Fibroblast of lung (primary cell): ENCODE data around the gene MRPS24. TPM values are rescaled to one million over a fixed set of nuclear protein-coding genes. Genes with fewer than 3 reads are reported as not detected.

ENCODE experiments used
- DNase-seq, 2 donors: peaks; one replicate each; pipeline versions ENCODE4 v3.0.0 to v3.0.0-alpha.2; 2010; ENCODE audit warnings: low read depth in 2 of 2
- H2AFZ ChIP-seq: 2 replicates; pipeline ENCODE4 v1.5.1; 2012; ENCODE audit warnings: low read length, control low read depth, inconsistent platforms
- H3K27ac ChIP-seq: 2 replicates; pipeline ENCODE4 v1.5.1; 2011; ENCODE audit warnings: low read length, control low read depth; ENCODE audit not compliant: insufficient read depth
- H3K27me3 ChIP-seq: 2 replicates; pipeline ENCODE4 v1.5.1; 2011; ENCODE audit warnings: mild to moderate bottlenecking, low read length; ENCODE audit not compliant: control insufficient read depth, insufficient read depth
- H3K36me3 ChIP-seq: 2 replicates; pipeline ENCODE4 v1.5.1; 2011; ENCODE audit warnings: low read length; ENCODE audit not compliant: control insufficient read depth, insufficient read depth
- H3K4me1 ChIP-seq: 2 replicates; pipeline ENCODE4 v1.5.1; 2011; ENCODE audit warnings: low read length; ENCODE audit not compliant: control insufficient read depth, insufficient read depth; ENCODE audit errors: extremely low read depth
- H3K4me2 ChIP-seq: 2 replicates; pipeline ENCODE4 v1.5.1; 2011; ENCODE audit warnings: low read length, control low read depth; ENCODE audit not compliant: insufficient read depth; ENCODE audit errors: extremely low read depth
- H3K4me3 ChIP-seq, 4 experiments: fragments of 200-600 bp in 1 of 4; sonication (generic) in 1 of 4; replicated peaks in 1 of 4; 2 replicates each; pipeline ENCODE4 v1.5.1; 2011 to 2016; ENCODE audit warnings: low read length in 4 of 4, low read depth in 3 of 4, mild to moderate bottlenecking in 3 of 4, control low read depth in 2 of 4, inconsistent platforms in 1 of 4, mixed read lengths in 1 of 4; ENCODE audit not compliant: insufficient read depth in 1 of 4; ENCODE audit errors: control extremely low read depth in 1 of 4
- H3K79me2 ChIP-seq: 2 replicates; pipeline ENCODE4 v1.5.1; 2012; ENCODE audit warnings: mild to moderate bottlenecking, low read length, inconsistent platforms; ENCODE audit not compliant: control insufficient read depth, insufficient read depth
- H3K9ac ChIP-seq: 2 replicates; pipeline ENCODE4 v1.5.1; 2011; ENCODE audit warnings: mild to moderate bottlenecking, low read length, control low read depth; ENCODE audit not compliant: insufficient read depth
- H3K9me3 ChIP-seq: 2 replicates; pipeline ENCODE4 v1.5.1; 2012; ENCODE audit warnings: low read depth, low read length; ENCODE audit not compliant: control insufficient read depth, insufficient read depth
- H4K20me1 ChIP-seq: 2 replicates; pipeline ENCODE4 v1.5.1; 2011; ENCODE audit warnings: low read length; ENCODE audit not compliant: control insufficient read depth, insufficient read depth; ENCODE audit errors: extremely low read depth
- CTCF ChIP-seq, 2 donors: IDR thresholded peaks in 1 of 2; conservative IDR thresholded peaks in 1 of 2; 1 replicate in 1 of 2; 2 replicates in 1 of 2; pipeline ENCODE4 v1.5.1; 2011 to 2012; ENCODE audit warnings: low read length in 2 of 2, control low read depth in 1 of 2, inconsistent platforms in 1 of 2, low read depth in 1 of 2, mild to moderate bottlenecking in 1 of 2
- EZH2 ChIP-seq: IDR thresholded peaks from 2 replicates; pipeline ENCODE4 v1.5.1; 2012; ENCODE audit warnings: low read length, control low read depth, mild to moderate bottlenecking; ENCODE audit errors: missing control alignments
- polyA plus RNA-seq, 2 donors: library from polyadenylated mRNA; depleted of rRNA in 1 of 2; stranded (reverse) in 1 of 2; unstranded in 1 of 2; fragments of >200 nt; gene quantifications; 2 replicates each; pipeline ENCODE4 v1.2.1, GENCODE V29; 2011 to 2012; ENCODE audit warnings: missing spikeins in 1 of 2
- total RNA-seq: library from RNA; depleted of rRNA; stranded (reverse); fragments of >200 nt; gene quantifications from 2 replicates; pipeline ENCODE4 v1.2.1, GENCODE V29; 2014

Gene MRPS24
- total and polyA plus RNA-seq, 2 donors (not counting 1 experiment from before 2014, with no cell fraction given), result 105 to 109 TPM

- DNase-seq, result peak; percentile 78 to 93
- Histone ChIP-seq H3K9ac (peak overlapping the region; percentile 10), H2AFZ (no peak overlapping the region), H3K27ac (peak overlapping the region; percentile 95), H3K9me3 (no peaks in the 10 kb centered on the region), H3K4me3 (peak overlapping the region in 1 of 4 experiments; percentile 6), H3K79me2 (peaks cover 17% of the 10 kb centered on the region), H3K36me3 (peaks cover 26% of the 10 kb centered on the region), H3K27me3 (no peaks in the 10 kb centered on the region), H4K20me1 (no peaks in the 10 kb centered on the region), H3K4me2 (peak overlapping the region; percentile 65), H3K4me1 (peaks cover 30% of the 10 kb centered on the region)
- no peak for TF ChIP-seq EZH2
- no peak for TF ChIP-seq CTCF (conservative IDR thresholded peaks at IDR 0.05 in 1 of 2, IDR thresholded peaks at IDR 0.05 in 1 of 2; ENCODE audit: low read depth in 1 of 2, low read length in 2 of 2)
Measured at GRCh38 chr7:43873300-43873699, 4.0 kb upstream of the MRPS24 start.

- Histone ChIP-seq H3K36me3 (peaks cover 18% of the 10 kb centered on the region), H2AFZ (no peak overlapping the region), H3K4me1 (peaks cover 30% of the 10 kb centered on the region), H4K20me1 (no peaks in the 10 kb centered on the region), H3K9ac (peak overlapping the region; percentile 10), H3K4me3 (peak overlapping the region in 1 of 4 experiments; percentile 27), H3K4me2 (peak overlapping the region; percentile 65), H3K27ac (peak overlapping the region; percentile 95), H3K79me2 (peaks cover 15% of the 10 kb centered on the region), H3K9me3 (no peaks in the 10 kb centered on the region), H3K27me3 (no peaks in the 10 kb centered on the region)
- DNase-seq, result peak; percentile 87 to 91
- TF ChIP-seq EZH2, result no peak
- no peak for TF ChIP-seq CTCF (conservative IDR thresholded peaks at IDR 0.05 in 1 of 2, IDR thresholded peaks at IDR 0.05 in 1 of 2; ENCODE audit: low read depth in 1 of 2, low read length in 2 of 2)
Measured at GRCh38 chr7:43872406-43873110, 3.2 kb upstream of the MRPS24 start.

- Histone ChIP-seq H3K79me2 (peaks cover 11% of the 10 kb centered on the region), H2AFZ (no peak overlapping the region), H3K4me3 (no peak overlapping the region), H3K36me3 (peaks cover 14% of the 10 kb centered on the region), H3K4me2 (no peak overlapping the region), H4K20me1 (no peaks in the 10 kb centered on the region), H3K9ac (no peak overlapping the region), H3K9me3 (no peaks in the 10 kb centered on the region), H3K27me3 (no peaks in the 10 kb centered on the region), H3K4me1 (peaks cover 30% of the 10 kb centered on the region), H3K27ac (peak overlapping the region; percentile 95)
- DNase-seq, result no peak
- no peak for TF ChIP-seq EZH2
- TF ChIP-seq CTCF (conservative IDR thresholded peaks at IDR 0.05 in 1 of 2, IDR thresholded peaks at IDR 0.05 in 1 of 2; ENCODE audit: low read depth in 1 of 2, low read length in 2 of 2), result no peak
Measured at GRCh38 chr7:43871064-43871463, 1.7 kb upstream of the MRPS24 start.
